ENCODE results near the gene SPATA6L.

The SPATA6L gene

GRCh38 chr9:4575997-4576396, 90.3 kb downstream of the SPATA6L start:
- no peaks in the 10 kb centered on the region for H3K79me1 ChIP-seq (ENCODE audit: low read depth, low read length)
- H2BK120ac ChIP-seq (ENCODE audit: low read depth, low read length), result no peak overlapping the region
- no peak overlapping the region for H2BK15ac ChIP-seq (ENCODE audit: low read length)
- H3K4me2 ChIP-seq (ENCODE audit: insufficient read depth, low read length, poor library complexity, severe bottlenecking), result no peak overlapping the region
- no peak overlapping the region for H2BK12ac ChIP-seq (ENCODE audit: low read length)
- no peak for DNase-seq (ENCODE audit: low spot score)
- H3K9me3 ChIP-seq (replicated peaks in 1 of 2; ENCODE audit: control insufficient read depth in 2 of 2, insufficient read depth in 1 of 2, low read depth in 1 of 2, low read length in 2 of 2), result no peaks in the 10 kb centered on the region
- no peak overlapping the region for H2AFZ ChIP-seq (ENCODE audit: low read length)
- H3K27me3 ChIP-seq (ENCODE audit: control insufficient read depth in 3 of 3, insufficient read depth in 3 of 3, low read depth in 1 of 3, low read length in 3 of 3), result no peaks in the 10 kb centered on the region
- H3K4me3 ChIP-seq (ENCODE audit: low read length in 2 of 2), result no peak overlapping the region
- H3K14ac ChIP-seq (ENCODE audit: low read length), result no peak overlapping the region
- H3K18ac ChIP-seq (ENCODE audit: low read length), result no peak overlapping the region
- no peaks in the 10 kb centered on the region for H3K4me1 ChIP-seq (ENCODE audit: control insufficient read depth in 2 of 2, insufficient read depth in 1 of 2, low read depth in 1 of 2, low read length in 2 of 2)
- no peak overlapping the region for H4K8ac ChIP-seq (ENCODE audit: low read depth, low read length)
- H3K4ac ChIP-seq (ENCODE audit: low read length), result no peak overlapping the region
- WGBS, 2 donors (ENCODE audit: extremely low coverage in 2 of 2, insufficient read length in 2 of 2, insufficient replicate concordance in 1 of 2), result no CpG with 5 or more reads among the region's 8 CpGs
- no peak overlapping the region for H4K91ac ChIP-seq (ENCODE audit: low read depth, low read length, poor library complexity)
- no peak overlapping the region for H2BK5ac ChIP-seq (ENCODE audit: low read length)
- no peak overlapping the region for H3K9ac ChIP-seq (ENCODE audit: low read depth, low read length, poor library complexity)
- H3K36me3 ChIP-seq (replicated peaks in 1 of 2; ENCODE audit: control insufficient read depth in 2 of 2, insufficient read depth in 2 of 2, low read length in 2 of 2), result no peaks in the 10 kb centered on the region
- H3K23ac ChIP-seq (ENCODE audit: low read depth, low read length, poor library complexity), result no peak overlapping the region
- no peak overlapping the region for H3K27ac ChIP-seq (replicated peaks; ENCODE audit: low read length)
- H2AK5ac ChIP-seq (ENCODE audit: low read depth, low read length), result no peak overlapping the region

- H3K9ac ChIP-seq (ENCODE audit: low read depth, low read length, poor library complexity), result peak overlapping the region; percentile 10
- no peak overlapping the region for H4K8ac ChIP-seq (ENCODE audit: low read depth, low read length)
- H2AFZ ChIP-seq (ENCODE audit: low read length), result no peak overlapping the region
- H3K36me3 ChIP-seq (replicated peaks in 1 of 2; ENCODE audit: control insufficient read depth in 2 of 2, insufficient read depth in 2 of 2, low read length in 2 of 2), result no peaks in the 10 kb centered on the region
- H2BK120ac ChIP-seq (ENCODE audit: low read depth, low read length), result no peak overlapping the region
- no CpG with 5 or more reads among the region's 7 CpGs for WGBS, 2 donors (ENCODE audit: extremely low coverage in 2 of 2, insufficient read length in 2 of 2, insufficient replicate concordance in 1 of 2)
- H3K79me1 ChIP-seq (ENCODE audit: low read depth, low read length), result no peaks in the 10 kb centered on the region
- H3K18ac ChIP-seq (ENCODE audit: low read length), result peak overlapping the region; percentile 54
- no peak overlapping the region for H3K4ac ChIP-seq (ENCODE audit: low read length)
- H2BK15ac ChIP-seq (ENCODE audit: low read length), result no peak overlapping the region
- no peak overlapping the region for H4K91ac ChIP-seq (ENCODE audit: low read depth, low read length, poor library complexity)
- no peak overlapping the region for H3K4me3 ChIP-seq (ENCODE audit: low read length in 2 of 2)
- H3K27me3 ChIP-seq (ENCODE audit: control insufficient read depth in 3 of 3, insufficient read depth in 3 of 3, low read depth in 1 of 3, low read length in 3 of 3), result no peaks in the 10 kb centered on the region
- H3K14ac ChIP-seq (ENCODE audit: low read length), result no peak overlapping the region
- no peak overlapping the region for H2AK5ac ChIP-seq (ENCODE audit: low read depth, low read length)
- no peak overlapping the region for H2BK5ac ChIP-seq (ENCODE audit: low read length)
- H2BK12ac ChIP-seq (ENCODE audit: low read length), result no peak overlapping the region
- no peaks in the 10 kb centered on the region for H3K9me3 ChIP-seq (replicated peaks in 1 of 2; ENCODE audit: control insufficient read depth in 2 of 2, insufficient read depth in 1 of 2, low read depth in 1 of 2, low read length in 2 of 2)
- no peak overlapping the region for H3K27ac ChIP-seq (replicated peaks; ENCODE audit: low read length)
- no peak overlapping the region for H3K23ac ChIP-seq (ENCODE audit: low read depth, low read length, poor library complexity)
- no peak overlapping the region for H3K4me2 ChIP-seq (ENCODE audit: insufficient read depth, low read length, poor library complexity, severe bottlenecking)
- no peaks in the 10 kb centered on the region for H3K4me1 ChIP-seq (ENCODE audit: control insufficient read depth in 2 of 2, insufficient read depth in 1 of 2, low read depth in 1 of 2, low read length in 2 of 2)
- no peak for DNase-seq (ENCODE audit: low spot score)
Measured at GRCh38 chr9:4574657-4575243, 91.5 kb downstream of the SPATA6L start.

GRCh38 chr9:4573634-4574389, 92.5 kb downstream of the SPATA6L start:
- H3K4me1 ChIP-seq (ENCODE audit: control insufficient read depth in 2 of 2, insufficient read depth in 1 of 2, low read depth in 1 of 2, low read length in 2 of 2), result no peaks in the 10 kb centered on the region
- H2AK5ac ChIP-seq (ENCODE audit: low read depth, low read length), result no peak overlapping the region
- H2BK12ac ChIP-seq (ENCODE audit: low read length), result no peak overlapping the region
- H3K4me3 ChIP-seq (ENCODE audit: low read length in 2 of 2), result no peak overlapping the region
- no peak overlapping the region for H3K4ac ChIP-seq (ENCODE audit: low read length)
- no peak overlapping the region for H3K9ac ChIP-seq (ENCODE audit: low read depth, low read length, poor library complexity)
- H2BK120ac ChIP-seq (ENCODE audit: low read depth, low read length), result no peak overlapping the region
- no peak overlapping the region for H2BK15ac ChIP-seq (ENCODE audit: low read length)
- no peaks in the 10 kb centered on the region for H3K36me3 ChIP-seq (replicated peaks in 1 of 2; ENCODE audit: control insufficient read depth in 2 of 2, insufficient read depth in 2 of 2, low read length in 2 of 2)
- H3K14ac ChIP-seq (ENCODE audit: low read length), result no peak overlapping the region
- no peak overlapping the region for H3K27ac ChIP-seq (replicated peaks; ENCODE audit: low read length)
- DNase-seq (ENCODE audit: low spot score), result no peak
- H3K79me1 ChIP-seq (ENCODE audit: low read depth, low read length), result no peaks in the 10 kb centered on the region
- H3K27me3 ChIP-seq (ENCODE audit: control insufficient read depth in 3 of 3, insufficient read depth in 3 of 3, low read depth in 1 of 3, low read length in 3 of 3), result no peaks in the 10 kb centered on the region
- H3K4me2 ChIP-seq (ENCODE audit: insufficient read depth, low read length, poor library complexity, severe bottlenecking), result no peak overlapping the region
- H2AFZ ChIP-seq (ENCODE audit: low read length), result peak overlapping the region; percentile 23
- H2BK5ac ChIP-seq (ENCODE audit: low read length), result no peak overlapping the region
- H3K18ac ChIP-seq (ENCODE audit: low read length), result no peak overlapping the region
- no CpG with 5 or more reads among the region's 5 CpGs for WGBS, 2 donors (ENCODE audit: extremely low coverage in 2 of 2, insufficient read length in 2 of 2, insufficient replicate concordance in 1 of 2)
- no peak overlapping the region for H3K23ac ChIP-seq (ENCODE audit: low read depth, low read length, poor library complexity)
- no peak overlapping the region for H4K91ac ChIP-seq (ENCODE audit: low read depth, low read length, poor library complexity)
- no peak overlapping the region for H4K8ac ChIP-seq (ENCODE audit: low read depth, low read length)
- H3K9me3 ChIP-seq (replicated peaks in 1 of 2; ENCODE audit: control insufficient read depth in 2 of 2, insufficient read depth in 1 of 2, low read depth in 1 of 2, low read length in 2 of 2), result no peaks in the 10 kb centered on the region

DNA sequence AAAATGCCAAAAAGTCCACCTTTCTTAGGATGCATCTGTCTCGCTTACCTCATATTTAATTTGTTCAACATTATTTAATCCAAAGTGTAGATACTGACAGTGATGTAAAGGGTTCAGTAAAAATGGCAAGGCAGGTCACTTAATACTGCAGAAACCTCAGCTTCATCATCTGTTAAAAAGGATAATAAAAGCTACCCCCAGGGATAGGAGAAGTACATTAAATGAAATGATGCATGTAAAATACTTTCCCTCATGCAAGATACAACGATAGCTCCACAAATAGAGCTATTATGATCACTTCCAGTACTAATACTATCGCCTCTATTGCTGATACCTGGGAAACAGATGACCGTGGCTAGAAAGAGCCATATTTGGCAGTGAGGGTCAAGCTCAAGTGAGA, 93.1 kb downstream of the SPATA6L start:
- no peak overlapping the region for H2BK120ac ChIP-seq (ENCODE audit: low read depth, low read length)
- no peak overlapping the region for H3K23ac ChIP-seq (ENCODE audit: low read depth, low read length, poor library complexity)
- no peaks in the 10 kb centered on the region for H3K4me1 ChIP-seq (ENCODE audit: control insufficient read depth in 2 of 2, insufficient read depth in 1 of 2, low read depth in 1 of 2, low read length in 2 of 2)
- H3K27me3 ChIP-seq (ENCODE audit: control insufficient read depth in 3 of 3, insufficient read depth in 3 of 3, low read depth in 1 of 3, low read length in 3 of 3), result no peaks in the 10 kb centered on the region
- no peak overlapping the region for H3K4ac ChIP-seq (ENCODE audit: low read length)
- WGBS, 2 donors (ENCODE audit: extremely low coverage in 2 of 2, insufficient read length in 2 of 2, insufficient replicate concordance in 1 of 2), result no CpG with 5 or more reads among the region's 4 CpGs
- no peak overlapping the region for H2AFZ ChIP-seq (ENCODE audit: low read length)
- no peak overlapping the region for H3K14ac ChIP-seq (ENCODE audit: low read length)
- H3K79me1 ChIP-seq (ENCODE audit: low read depth, low read length), result no peaks in the 10 kb centered on the region
- H2AK5ac ChIP-seq (ENCODE audit: low read depth, low read length), result no peak overlapping the region
- H3K9me3 ChIP-seq (replicated peaks in 1 of 2; ENCODE audit: control insufficient read depth in 2 of 2, insufficient read depth in 1 of 2, low read depth in 1 of 2, low read length in 2 of 2), result no peaks in the 10 kb centered on the region
- H2BK15ac ChIP-seq (ENCODE audit: low read length), result no peak overlapping the region
- H4K91ac ChIP-seq (ENCODE audit: low read depth, low read length, poor library complexity), result no peak overlapping the region
- no peak overlapping the region for H3K18ac ChIP-seq (ENCODE audit: low read length)
- H3K4me3 ChIP-seq (ENCODE audit: low read length in 2 of 2), result no peak overlapping the region
- DNase-seq (ENCODE audit: low spot score), result no peak
- H3K9ac ChIP-seq (ENCODE audit: low read depth, low read length, poor library complexity), result no peak overlapping the region
- H2BK12ac ChIP-seq (ENCODE audit: low read length), result no peak overlapping the region
- no peak overlapping the region for H3K27ac ChIP-seq (replicated peaks; ENCODE audit: low read length)
- no peak overlapping the region for H4K8ac ChIP-seq (ENCODE audit: low read depth, low read length)
- H3K4me2 ChIP-seq (ENCODE audit: insufficient read depth, low read length, poor library complexity, severe bottlenecking), result no peak overlapping the region
- H2BK5ac ChIP-seq (ENCODE audit: low read length), result no peak overlapping the region
- no peaks in the 10 kb centered on the region for H3K36me3 ChIP-seq (replicated peaks in 1 of 2; ENCODE audit: control insufficient read depth in 2 of 2, insufficient read depth in 2 of 2, low read length in 2 of 2)
